T-cell (primary cell): ENCODE measurements around the gene CORIN. TPM values are rescaled to one million over a fixed set of nuclear protein-coding genes. Genes with fewer than 3 reads are reported as not detected.
"Not testable (repeated sequence)": the region's sequence is repeated elsewhere in the genome, so short reads cannot be mapped to it uniquely, and the experiment has no call there.

Source experiments
- ATAC-seq, 4 experiments: fragments of 200-7000 bp in 3 of 4; fragments of 150-1000 bp in 1 of 4; cut with Tn5 transposase; replicated peaks in 1 of 4; 1 replicate in 3 of 4; 2 replicates in 1 of 4; pipeline ENCODE4 v1.10.0; 2021; ENCODE audit warnings: moderate library complexity in 3 of 4, mild to moderate bottlenecking in 2 of 4, moderate number of reproducible peaks in 1 of 4
- CTCF ChIA-PET, 2 donors: fragments of 300-600 bp; sonication (Branson Sonifier 250); formaldehyde crosslinking; loops; one replicate each; lab custom pipeline; 2022; ENCODE audit warnings: antibody characterized with exemption in 2 of 2; lab: Charles Lee
- POLR2A ChIA-PET, 2 donors: fragments of 300-600 bp; sonication (Branson Sonifier 250); formaldehyde crosslinking; loops; one replicate each; lab custom pipeline; 2022; ENCODE audit warnings: antibody characterized with exemption in 2 of 2; lab: Charles Lee
- DNase-seq, 35 experiments: peaks; one replicate each; pipeline versions ENCODE4 v3.0.0 to v3.0.0-alpha.2; 2013 to 2023
- H3K27ac ChIP-seq: one replicate; pipeline ENCODE4 v1.5.1; 2013; ENCODE audit warnings: low read length
- H3K27me3 ChIP-seq, 2 experiments: replicated peaks in 1 of 2; 1 replicate in 1 of 2; 2 replicates in 1 of 2; pipeline versions ENCODE4 v1.6.1 to v1.7.0; 2013; ENCODE audit warnings: low read length in 1 of 2, mixed read lengths in 1 of 2; ENCODE audit not compliant: control insufficient read depth in 2 of 2, insufficient read depth in 2 of 2; ENCODE audit errors: extremely low read depth in 1 of 2
- H3K36me3 ChIP-seq, 2 donors: 1 replicate in 1 of 2; 2 replicates in 1 of 2; pipeline versions ENCODE4 v1.6.1 to v1.7.0; 2013; ENCODE audit warnings: low read length in 1 of 2; ENCODE audit not compliant: control insufficient read depth in 2 of 2, insufficient read depth in 1 of 2; ENCODE audit errors: extremely low read depth in 1 of 2
- H3K4me1 ChIP-seq, 2 experiments: 1 replicate in 1 of 2; 2 replicates in 1 of 2; pipeline versions ENCODE4 v1.6.1 to v1.7.0; 2013; ENCODE audit warnings: low read length in 2 of 2, mixed read lengths in 1 of 2; ENCODE audit not compliant: insufficient read depth in 2 of 2, control insufficient read depth in 1 of 2; ENCODE audit errors: extremely low read depth in 1 of 2
- H3K4me3 ChIP-seq, 2 donors: 1 replicate in 1 of 2; 2 replicates in 1 of 2; pipeline versions ENCODE4 v1.5.1 to v1.7.0; 2013; ENCODE audit warnings: mild to moderate bottlenecking in 2 of 2, low read length in 1 of 2, moderate library complexity in 1 of 2; ENCODE audit not compliant: control insufficient read depth in 1 of 2; ENCODE audit errors: extremely low read depth in 1 of 2
- H3K9me3 ChIP-seq: 2 replicates; pipeline ENCODE4 v1.7.0; 2013
- H3K27ac Mint-ChIP-seq, 2 donors: one replicate each; pipeline ENCODE4 v1.8.0; 2020 to 2021; ENCODE audit warnings: mild to moderate bottlenecking in 2 of 2, mixed read lengths in 2 of 2
- H3K27me3 Mint-ChIP-seq, 2 donors: one replicate each; pipeline ENCODE4 v1.8.0; 2021 to 2022; ENCODE audit warnings: mixed read lengths in 2 of 2
- H3K36me3 Mint-ChIP-seq: one replicate; pipeline ENCODE4 v1.8.0; 2021; ENCODE audit warnings: mixed read lengths
- H3K4me1 Mint-ChIP-seq, 3 donors: one replicate each; pipeline ENCODE4 v1.8.0; 2020 to 2022; ENCODE audit warnings: mixed read lengths in 3 of 3, mild to moderate bottlenecking in 1 of 3
- H3K4me3 Mint-ChIP-seq, 3 donors: one replicate each; pipeline ENCODE4 v1.8.0; 2020 to 2022; ENCODE audit warnings: mild to moderate bottlenecking in 3 of 3, mixed read lengths in 3 of 3, moderate library complexity in 3 of 3
- H3K9me3 Mint-ChIP-seq, 3 donors: one replicate each; pipeline ENCODE4 v1.8.0; 2020 to 2022; ENCODE audit warnings: mixed read lengths in 3 of 3
- WGBS: methylation state at CpG from one replicate; pipeline ENCODE4 v1.1.5; 2013; ENCODE audit warnings: missing lambda C conversion rate; ENCODE audit not compliant: insufficient coverage; 5-methylcytosine and 5-hydroxymethylcytosine counted together
- total RNA-seq, 35 experiments: library from RNA in 6 of 35; stranded (reverse) in 6 of 35; fragments of 120-200 nt in 1 of 35; gene quantifications; one replicate each; pipeline versions ENCODE4 v1.2.1 to v1.2.4 and lab custom pipeline; 2013 to 2026

The CORIN gene
- total RNA-seq, 5 donors from 2014 or later (not counting 1 experiment from before 2014, with no cell fraction given): 0.44 to 0.86 (median 0.55) TPM; not detected in 1

- H3K36me3 Mint-ChIP-seq: no peaks in the 10 kb centered on the region
- no peaks in the 10 kb centered on the region for H3K9me3 Mint-ChIP-seq
- peaks cover 35 to 44% of the 10 kb centered on the region in 2 donors for H3K27me3 Mint-ChIP-seq
- Histone ChIP-seq H3K36me3 (no peaks in the 10 kb centered on the region), H3K4me1 (no peaks in the 10 kb centered on the region), H3K27ac (no peak overlapping the region), H3K27me3 (peaks cover 0 to 13% of the 10 kb centered on the region in 2 experiments), H3K4me3 (no peak overlapping the region), H3K9me3 (no peaks in the 10 kb centered on the region)
- H3K4me3 Mint-ChIP-seq: no peak overlapping the region
- ChIA-PET POLR2A (no interaction called here), CTCF (no interaction called here)
- H3K4me1 Mint-ChIP-seq: no peaks in the 10 kb centered on the region
- ATAC-seq: no peak
- WGBS: no CpG with 5 or more reads among the region's 2 CpGs
- H3K27ac Mint-ChIP-seq: no peak overlapping the region
- DNase-seq: no peak
Measured at GRCh38 chr4:47714269-47714668, 123.6 kb downstream of the CORIN start.

- DNase-seq: no peak
- no peaks in the 10 kb centered on the region for H3K4me1 Mint-ChIP-seq
- POLR2A ChIA-PET: interaction anchor here in 1 of 2 donors (0.6 kb wide), 1 partner anchor 26 kb away, joined by 3 read pairs; no protein-coding TSS in a partner anchor
- H3K36me3 Mint-ChIP-seq: no peaks in the 10 kb centered on the region
- no peaks in the 10 kb centered on the region for H3K9me3 Mint-ChIP-seq
- CTCF ChIA-PET: no interaction called here
- no peak overlapping the region for H3K27ac Mint-ChIP-seq
- H3K4me3 ChIP-seq: no peak overlapping the region
- 50% methylated on average over 1 of the region's 6 CpGs for WGBS
- no peak overlapping the region for H3K4me3 Mint-ChIP-seq
- peaks cover 31 to 41% of the 10 kb centered on the region in 2 donors for H3K27me3 Mint-ChIP-seq
- H3K27me3 ChIP-seq: peaks cover 0 to 14% of the 10 kb centered on the region in 2 experiments
- H3K36me3 ChIP-seq: no peaks in the 10 kb centered on the region
- H3K27ac ChIP-seq: no peak overlapping the region
- no peaks in the 10 kb centered on the region for H3K9me3 ChIP-seq
- ATAC-seq: no peak
- H3K4me1 ChIP-seq: no peaks in the 10 kb centered on the region
Measured at GRCh38 chr4:47713129-47713834, 124.6 kb downstream of the CORIN start.

DNA sequence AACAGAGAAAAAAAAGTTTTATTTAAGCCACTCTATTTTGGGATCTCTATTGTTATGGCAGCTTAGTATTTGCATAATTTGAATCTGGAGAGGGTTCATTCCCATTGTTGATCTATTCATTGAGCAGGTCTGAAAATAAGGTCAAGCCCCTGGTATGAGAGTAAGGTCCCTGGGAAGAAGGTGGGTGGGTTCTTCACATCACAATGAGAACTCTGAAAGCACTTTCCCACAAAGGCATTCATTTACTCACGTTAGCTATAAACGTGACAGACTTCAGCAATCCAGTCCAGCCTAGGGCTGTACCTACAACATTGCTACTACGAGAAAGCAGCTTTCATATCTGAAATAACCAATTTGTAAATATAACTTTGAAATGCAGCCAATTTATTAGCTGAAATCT, 126.2 kb downstream of the CORIN start:
- no peaks in the 10 kb centered on the region for H3K9me3 Mint-ChIP-seq
- no peak overlapping the region for H3K27ac ChIP-seq
- H3K4me3 Mint-ChIP-seq: no peak overlapping the region
- DNase-seq: no peak
- no peaks in the 10 kb centered on the region for H3K4me1 ChIP-seq
- H3K27ac Mint-ChIP-seq: no peak overlapping the region
- CTCF ChIA-PET: interaction anchor here in 1 of 2 donors (0.6 kb wide), 1 partner anchor 29 kb away, joined by 4 read pairs; no protein-coding TSS in a partner anchor
- H3K36me3 ChIP-seq: no peaks in the 10 kb centered on the region
- POLR2A ChIA-PET: no interaction called here
- no peaks in the 10 kb centered on the region for H3K4me1 Mint-ChIP-seq
- WGBS: no CpG with 5 or more reads among the region's 3 CpGs
- ATAC-seq: no peak
- H3K27me3 Mint-ChIP-seq: peaks cover 19 to 38% of the 10 kb centered on the region in 2 donors
- no peak overlapping the region for H3K4me3 ChIP-seq
- no peaks in the 10 kb centered on the region for H3K9me3 ChIP-seq
- H3K36me3 Mint-ChIP-seq: no peaks in the 10 kb centered on the region
- H3K27me3 ChIP-seq: peaks cover 0 to 14% of the 10 kb centered on the region in 2 experiments

DNA sequence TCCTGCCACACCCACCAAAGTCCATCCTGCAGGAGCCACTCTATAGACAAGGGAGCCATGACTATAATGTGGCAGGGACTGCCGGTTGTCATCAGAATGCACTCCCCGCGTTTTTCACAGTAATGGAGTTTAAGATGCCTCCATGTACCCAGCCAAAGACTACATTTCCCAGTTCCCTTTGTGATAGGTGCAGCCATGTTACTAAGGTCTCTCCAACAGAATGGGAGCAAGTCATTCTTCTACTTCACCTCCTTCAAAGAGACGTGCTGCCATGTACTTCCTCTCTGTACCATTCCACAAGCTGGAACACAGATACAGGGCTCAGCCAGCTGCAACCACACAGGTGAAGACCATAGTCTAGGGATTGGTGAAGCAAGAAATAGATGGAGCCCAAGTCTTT, 126.7 kb downstream of the CORIN start:
- Mint-ChIP-seq H3K36me3 (no peaks in the 10 kb centered on the region), H3K9me3 (no peaks in the 10 kb centered on the region), H3K4me3 (no peak overlapping the region), H3K27me3 (peaks cover 19 to 38% of the 10 kb centered on the region in 2 donors), H3K4me1 (no peaks in the 10 kb centered on the region), H3K27ac (no peak overlapping the region)
- CTCF ChIA-PET: no interaction called here
- Histone ChIP-seq H3K4me3 (no peak overlapping the region), H3K4me1 (no peaks in the 10 kb centered on the region), H3K27ac (no peak overlapping the region), H3K9me3 (no peaks in the 10 kb centered on the region), H3K27me3 (peaks cover 0 to 14% of the 10 kb centered on the region in 2 experiments), H3K36me3 (no peaks in the 10 kb centered on the region)
- POLR2A ChIA-PET: no interaction called here
- 89% methylated on average over 3 of the region's 4 CpGs for WGBS
- DNase-seq (no peak), ATAC-seq (no peak)

DNA sequence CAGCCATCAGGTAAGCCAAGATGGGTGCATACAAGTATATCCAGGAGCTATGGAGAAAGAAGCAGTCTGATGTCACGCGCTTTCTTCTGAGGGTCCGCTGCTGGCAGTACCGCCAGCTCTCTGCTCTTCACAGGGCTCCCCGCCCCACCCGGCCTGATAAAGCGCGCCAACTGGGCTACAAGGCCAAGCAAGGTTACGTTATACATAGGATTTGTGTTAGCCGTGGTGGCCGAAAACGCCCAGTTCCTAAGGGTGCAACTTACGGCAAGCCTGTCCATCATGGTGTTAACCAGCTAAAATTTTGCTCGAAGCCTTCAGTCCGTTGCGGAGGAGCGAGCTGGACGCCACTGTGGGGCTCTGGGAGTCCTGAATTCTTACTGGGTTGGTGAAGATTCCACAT, 131.5 kb downstream of the CORIN start:
- H3K4me1 Mint-ChIP-seq, POLR2A ChIA-PET, H3K4me3 ChIP-seq, ATAC-seq, H3K4me1 ChIP-seq, H3K9me3 Mint-ChIP-seq, H3K4me3 Mint-ChIP-seq, H3K27ac Mint-ChIP-seq, H3K36me3 ChIP-seq, H3K27ac ChIP-seq, H3K36me3 Mint-ChIP-seq, DNase-seq, H3K9me3 ChIP-seq, H3K27me3 ChIP-seq: not testable (repeated sequence)
- CTCF ChIA-PET: interaction anchor here in 1 of 2 donors (0.6 to 1.7 kb wide), 3 partner anchors 37 to 135 kb away, joined by 3 to 9 read pairs (median 3); no protein-coding TSS in a partner anchor
- 96% methylated on average over 11 of the region's 18 CpGs for WGBS
- H3K27me3 Mint-ChIP-seq: peaks cover 16 to 24% of the 10 kb centered on the region in 2 donors

- ChIA-PET CTCF (interaction anchor here (0.7 to 1.9 kb wide), 6 partner anchors 134 to 228 kb away, joined by 3 to 9 read pairs (median 4); no protein-coding TSS in a partner anchor), POLR2A (no interaction called here)
- no peaks in the 10 kb centered on the region for H3K9me3 Mint-ChIP-seq
- no peak overlapping the region for H3K27ac Mint-ChIP-seq
- no peak overlapping the region for H3K4me3 ChIP-seq
- ATAC-seq (no peak), DNase-seq (peak in 1 of 35 experiments; percentile 22)
- peaks cover 12 to 19% of the 10 kb centered on the region in 2 donors for H3K27me3 Mint-ChIP-seq
- WGBS: 33% methylated on average over 1 of the region's 7 CpGs
- no peaks in the 10 kb centered on the region for H3K36me3 Mint-ChIP-seq
- peaks cover 0 to 3% (median 0%) of the 10 kb centered on the region in 3 donors for H3K4me1 Mint-ChIP-seq
- H3K27ac ChIP-seq: no peak overlapping the region
- H3K4me1 ChIP-seq: no peaks in the 10 kb centered on the region
- no peaks in the 10 kb centered on the region for H3K9me3 ChIP-seq
- H3K36me3 ChIP-seq: no peaks in the 10 kb centered on the region
- peaks cover 0 to 5% of the 10 kb centered on the region in 2 experiments for H3K27me3 ChIP-seq
- H3K4me3 Mint-ChIP-seq: no peak overlapping the region
Measured at GRCh38 chr4:47705326-47705981, 132.4 kb downstream of the CORIN start.
